ENCODE data around the gene ADAMTS15.

GRCh38 chr11:130404727-130405126, 43.7 kb upstream of the ADAMTS15 start:
- TF ChIP-seq CTCF (IDR thresholded peaks at IDR 0.05) (no peak), EP300 (IDR thresholded peaks at IDR 0.05; ENCODE audit: low read depth) (no peak), POLR2A (IDR thresholded peaks at IDR 0.05) (no peak), POLR2AphosphoS5 (IDR thresholded peaks at IDR 0.05) (no peak)
